Right kidney (tissue), 9 donors: ENCODE results near the gene IFIT5.
"Not testable (repeated sequence)": the region's sequence is repeated elsewhere in the genome, so short reads cannot be mapped to it uniquely, and the experiment has no call there.

Experiments used
- DNase-seq: peaks from one replicate; pipeline ENCODE4 v3.0.0-alpha.2; 2016
- long read RNA-seq, 8 donors: transcript quantifications; one replicate each; lab custom pipeline, GENCODE V29; 2026

Gene IFIT5, protein sequence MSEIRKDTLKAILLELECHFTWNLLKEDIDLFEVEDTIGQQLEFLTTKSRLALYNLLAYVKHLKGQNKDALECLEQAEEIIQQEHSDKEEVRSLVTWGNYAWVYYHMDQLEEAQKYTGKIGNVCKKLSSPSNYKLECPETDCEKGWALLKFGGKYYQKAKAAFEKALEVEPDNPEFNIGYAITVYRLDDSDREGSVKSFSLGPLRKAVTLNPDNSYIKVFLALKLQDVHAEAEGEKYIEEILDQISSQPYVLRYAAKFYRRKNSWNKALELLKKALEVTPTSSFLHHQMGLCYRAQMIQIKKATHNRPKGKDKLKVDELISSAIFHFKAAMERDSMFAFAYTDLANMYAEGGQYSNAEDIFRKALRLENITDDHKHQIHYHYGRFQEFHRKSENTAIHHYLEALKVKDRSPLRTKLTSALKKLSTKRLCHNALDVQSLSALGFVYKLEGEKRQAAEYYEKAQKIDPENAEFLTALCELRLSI
- long read RNA-seq, donor 1, full-length matches to known transcripts, result 7 of 7 reads
- long read RNA-seq, donor 1, partial matches to known transcripts, result 0 of 7 reads
- long read RNA-seq, donor 1, other reads (novel, unspliced or antisense), result 0 of 7 reads
- long read RNA-seq, donor 2, full-length matches to known transcripts, result 7 of 7 reads
- long read RNA-seq, donor 2, partial matches to known transcripts, result 0 of 7 reads
- long read RNA-seq, donor 2, other reads (novel, unspliced or antisense), result 0 of 7 reads
- long read RNA-seq, donor 3, full-length matches to known transcripts, result 5 of 5 reads
- long read RNA-seq, donor 3, partial matches to known transcripts, result 0 of 5 reads
- long read RNA-seq, donor 3, other reads (novel, unspliced or antisense), result 0 of 5 reads
- long read RNA-seq, donor 4, full-length matches to known transcripts, result 11 of 11 reads
- long read RNA-seq, donor 4, partial matches to known transcripts, result 0 of 11 reads
- long read RNA-seq, donor 4, other reads (novel, unspliced or antisense), result 0 of 11 reads
- long read RNA-seq, donor 5, full-length matches to known transcripts, result 10 of 10 reads
- long read RNA-seq, donor 5, partial matches to known transcripts, result 0 of 10 reads
- long read RNA-seq, donor 5, other reads (novel, unspliced or antisense), result 0 of 10 reads
- long read RNA-seq, donor 6, full-length matches to known transcripts, result 6 of 6 reads
- long read RNA-seq, donor 6, partial matches to known transcripts, result 0 of 6 reads
- long read RNA-seq, donor 6, other reads (novel, unspliced or antisense), result 0 of 6 reads
- long read RNA-seq, donor 7, full-length matches to known transcripts, result 11 of 11 reads
- long read RNA-seq, donor 7, partial matches to known transcripts, result 0 of 11 reads
- long read RNA-seq, donor 7, other reads (novel, unspliced or antisense), result 0 of 11 reads
- long read RNA-seq, donor 8, full-length matches to known transcripts, result 11 of 11 reads
- long read RNA-seq, donor 8, partial matches to known transcripts, result 0 of 11 reads
- long read RNA-seq, donor 8, other reads (novel, unspliced or antisense), result 0 of 11 reads

GRCh38 chr10:89414146-89414878, at the start of gene IFIT5:
IFIT5 (plus strand) TSS chr10:89414568; CDS start chr10:89414799, 231 bp downstream.
- DNase-seq, result peak; percentile 98

GRCh38 chr10:89367529-89367928, 46.8 kb upstream of the IFIT5 start:
- DNase-seq, result no peak

- no peak for DNase-seq
Measured at GRCh38 chr10:89368129-89368528, 46.2 kb upstream of the IFIT5 start.

GRCh38 chr10:89369156-89370105, 44.9 kb upstream of the IFIT5 start:
- DNase-seq, result peak; percentile 35

DNA sequence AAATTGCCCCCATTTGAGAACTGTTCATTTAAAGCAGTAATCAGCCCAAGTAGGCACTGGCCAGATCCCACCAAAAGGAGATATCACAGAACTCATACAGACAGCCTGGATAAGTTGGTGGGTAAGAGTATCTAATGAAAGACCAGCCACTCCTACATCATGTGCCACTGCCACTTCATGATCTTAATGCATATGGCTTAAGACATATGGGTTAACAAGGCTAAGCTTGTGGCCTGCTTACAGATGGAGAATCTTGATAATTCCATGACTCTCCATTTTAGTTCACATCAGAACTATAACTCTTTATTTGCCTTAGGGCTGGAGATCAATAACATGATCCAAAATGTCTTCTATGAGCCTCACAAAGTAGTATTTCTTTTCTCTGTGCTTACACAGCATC, 43.3 kb upstream of the IFIT5 start:
- DNase-seq, result no peak

DNA sequence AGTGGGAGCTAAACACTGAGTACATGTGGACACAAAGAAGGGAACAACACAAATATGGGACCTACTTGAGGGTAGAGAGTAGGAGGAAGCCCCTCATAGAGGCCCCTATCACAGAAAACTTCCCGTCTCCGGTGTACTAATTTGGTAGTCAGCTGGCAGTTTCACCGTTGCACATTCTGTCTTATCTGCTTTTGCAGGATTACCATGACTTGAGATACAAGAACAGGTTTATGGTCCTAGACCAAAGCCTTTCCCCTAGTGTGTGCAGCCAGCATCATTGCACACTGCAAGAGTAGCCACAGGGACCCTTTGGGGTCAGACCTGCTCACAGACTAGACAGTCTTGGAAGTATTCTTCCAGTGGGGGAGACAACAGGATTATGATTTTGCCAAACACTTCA, 42.4 kb upstream of the IFIT5 start:
- no peak for DNase-seq

DNA sequence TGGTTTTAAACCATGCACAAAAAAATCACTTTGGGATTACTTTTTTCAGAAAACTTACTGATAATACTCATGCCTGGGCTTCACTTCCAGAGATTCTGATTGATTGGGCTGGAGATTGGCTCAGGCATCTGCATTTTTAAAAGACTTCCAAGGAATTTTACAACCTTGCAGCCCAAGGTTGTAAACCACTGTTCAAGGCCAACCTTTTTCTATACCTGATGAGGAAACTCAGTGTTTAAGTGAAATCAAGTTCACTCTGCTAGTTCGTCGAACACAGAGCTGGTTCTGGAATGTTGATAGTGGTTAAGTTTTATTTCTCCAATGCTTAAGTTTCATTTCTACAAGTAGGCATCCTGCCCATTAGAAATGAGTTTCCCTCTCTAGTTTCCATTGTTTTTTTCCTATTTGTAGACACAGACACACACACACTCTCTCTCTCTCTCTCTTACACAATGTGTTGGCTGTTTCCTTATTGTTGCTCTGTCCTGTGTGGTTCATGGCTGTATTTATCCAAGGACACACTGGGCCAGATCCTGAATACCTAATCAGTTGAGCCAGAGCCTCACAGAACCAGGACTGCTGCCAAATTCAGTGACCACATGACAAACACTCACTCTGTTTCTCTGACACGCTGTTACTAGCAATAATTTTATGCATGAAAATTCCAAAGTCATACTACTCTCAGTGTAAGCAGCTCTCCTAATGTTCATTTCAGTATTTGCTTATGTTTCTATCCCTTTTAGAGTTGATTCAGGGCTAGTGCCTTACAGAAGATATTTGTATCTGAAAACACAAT, 40.3 kb upstream of the IFIT5 start:
- no peak for DNase-seq

- no peak for DNase-seq
Measured at GRCh38 chr10:89374713-89375141, 39.6 kb upstream of the IFIT5 start.

DNA sequence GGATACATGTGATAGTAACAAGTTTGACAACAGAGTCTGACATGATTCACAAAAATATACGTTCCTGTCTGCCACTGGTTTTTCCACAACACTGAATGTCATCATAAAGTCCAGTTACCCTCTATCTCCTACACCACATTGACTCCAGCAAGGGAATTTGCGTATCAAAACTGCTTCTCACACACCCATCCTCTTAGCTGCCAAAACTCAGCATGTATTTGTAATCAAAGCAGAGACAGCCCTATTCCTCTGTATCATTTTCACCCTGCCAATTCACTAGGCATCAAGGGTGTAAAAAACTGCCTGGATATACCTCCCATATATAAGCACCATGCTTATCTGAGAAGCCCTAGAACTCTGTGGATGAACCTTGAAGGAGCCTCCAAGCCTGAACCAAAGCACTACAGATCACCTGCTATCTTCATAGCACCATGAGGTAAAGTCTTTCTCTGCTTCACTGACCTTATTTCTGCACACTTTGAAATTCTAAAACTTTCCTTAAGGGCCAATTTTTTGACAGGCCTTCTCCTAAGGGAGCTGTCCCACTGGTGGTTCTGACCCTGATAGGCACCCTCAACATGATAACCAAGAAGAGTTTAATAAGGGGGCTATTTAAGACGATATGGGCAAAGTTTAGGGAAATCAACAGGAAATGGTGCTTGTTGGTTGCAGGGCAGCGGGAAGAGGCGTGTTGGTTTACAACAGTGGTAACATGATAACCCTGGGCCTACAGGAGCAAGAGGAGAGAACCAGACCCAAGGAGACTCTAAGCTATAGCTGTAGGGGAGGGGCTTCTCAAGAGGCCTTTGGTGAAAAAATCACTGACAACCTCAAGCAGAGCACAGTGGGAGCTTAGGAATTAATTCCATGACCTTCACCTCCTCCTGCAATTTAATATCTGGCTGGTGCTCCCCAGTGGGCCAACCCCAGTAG, 36.4 kb upstream of the IFIT5 start, which contains the start of gene IFIT1B:
Gene IFIT1B (plus strand): TSS at position 352 of the 933 bp plus-strand sequence. CDS start 80 bp downstream, at position 432.
- DNase-seq, result no peak

GRCh38 chr10:89379103-89379502, 35.3 kb upstream of the IFIT5 start:
- DNase-seq, result no peak

GRCh38 chr10:89382757-89383156, 31.6 kb upstream of the IFIT5 start:
- DNase-seq, result no peak

- no peak for DNase-seq
Measured at GRCh38 chr10:89384474-89385340, 29.7 kb upstream of the IFIT5 start.

DNA sequence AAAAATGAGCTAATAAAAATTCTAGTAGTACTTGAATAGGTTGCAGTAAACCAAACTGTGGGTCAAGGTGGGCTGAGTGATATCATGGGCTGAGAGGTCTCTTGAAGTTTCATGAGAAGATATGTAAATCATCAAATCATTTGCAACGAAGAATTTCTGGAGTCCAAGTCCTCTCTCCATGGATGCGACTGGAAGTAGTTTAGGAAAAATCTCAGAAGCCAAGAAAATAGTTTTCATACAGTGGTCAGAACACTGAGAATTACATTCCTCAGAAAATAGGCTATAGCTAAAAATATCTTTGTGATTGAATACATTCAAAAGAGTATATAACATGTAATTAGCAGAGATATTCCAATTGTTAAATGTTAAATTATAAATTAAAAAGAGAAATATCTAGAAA, 25.6 kb upstream of the IFIT5 start:
- DNase-seq, result no peak

DNA sequence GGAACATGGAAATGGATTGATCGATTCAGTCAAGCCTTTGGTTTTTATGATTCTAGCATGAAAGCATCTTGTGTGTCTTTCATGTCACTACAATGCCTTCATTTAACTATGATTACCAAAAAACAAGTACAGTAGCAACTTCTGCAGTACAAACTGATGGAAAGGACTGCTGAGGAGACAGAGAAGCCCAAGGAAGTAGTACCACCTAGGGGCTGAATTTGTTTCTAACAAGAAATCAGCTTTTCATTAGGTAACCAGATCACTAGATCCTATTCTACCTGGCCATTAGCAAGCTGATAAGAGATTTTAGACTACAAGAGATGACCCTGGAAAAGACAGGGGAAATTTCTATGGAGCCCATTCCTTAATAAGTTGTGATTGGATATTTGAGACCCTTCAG, 25.1 kb upstream of the IFIT5 start:
- no peak for DNase-seq

DNA sequence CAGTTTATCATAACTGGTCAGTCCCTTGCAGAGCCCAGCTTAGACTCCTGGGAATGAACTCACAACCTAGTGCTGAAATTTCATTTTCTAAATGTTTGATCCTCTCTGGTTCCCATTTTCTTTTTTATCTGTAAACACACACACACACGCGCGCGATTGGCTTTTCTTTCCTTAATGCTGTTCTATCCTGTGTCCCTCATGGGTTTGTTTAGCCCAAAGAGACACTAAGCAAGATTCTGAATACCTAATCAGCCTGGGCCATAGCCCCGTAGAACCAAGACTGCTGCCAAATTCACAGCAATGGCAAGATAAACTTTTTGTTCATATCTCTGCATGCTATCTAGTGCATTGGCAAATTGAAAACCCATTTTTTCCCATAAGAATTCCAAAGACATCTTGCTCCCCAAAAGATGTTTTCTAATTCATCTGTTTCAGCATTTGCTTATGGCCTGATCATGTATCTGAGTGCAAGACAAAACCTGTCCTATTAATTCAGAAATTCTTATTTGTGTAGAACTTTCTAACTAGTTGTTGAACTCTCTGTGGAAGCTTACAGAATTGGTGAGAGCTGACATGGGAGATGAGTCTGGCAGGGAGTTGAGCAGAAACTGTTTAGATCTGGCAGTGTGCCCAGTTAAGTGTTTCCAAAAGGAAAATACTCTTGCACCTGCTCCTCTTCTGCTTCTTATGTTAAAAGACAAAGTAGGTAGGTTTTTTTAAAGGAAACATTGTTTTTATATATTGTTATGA, 23.7 kb upstream of the IFIT5 start:
- no peak for DNase-seq

GRCh38 chr10:89391226-89391576, 23.2 kb upstream of the IFIT5 start:
- not testable (repeated sequence) for DNase-seq
